Activated effector memory CD4-positive, alpha-beta T cell treated with anti-CD3 and anti-CD28 coated beads, Interleukin-2, amount 50 U/mL, for 16 hours (primary cell): ENCODE results near the gene SIGLEC14.
A peak's percentile ranks its signal among the peaks of the same experiment; 100 is the strongest.
"Not testable (repeated sequence)": the region's sequence is repeated elsewhere in the genome, so short reads cannot be mapped to it uniquely, and the experiment has no call there.

Experiments used
- DNase-seq: peaks from one replicate; pipeline ENCODE4 v3.0.0-alpha.2; 2020

Gene SIGLEC14, protein sequence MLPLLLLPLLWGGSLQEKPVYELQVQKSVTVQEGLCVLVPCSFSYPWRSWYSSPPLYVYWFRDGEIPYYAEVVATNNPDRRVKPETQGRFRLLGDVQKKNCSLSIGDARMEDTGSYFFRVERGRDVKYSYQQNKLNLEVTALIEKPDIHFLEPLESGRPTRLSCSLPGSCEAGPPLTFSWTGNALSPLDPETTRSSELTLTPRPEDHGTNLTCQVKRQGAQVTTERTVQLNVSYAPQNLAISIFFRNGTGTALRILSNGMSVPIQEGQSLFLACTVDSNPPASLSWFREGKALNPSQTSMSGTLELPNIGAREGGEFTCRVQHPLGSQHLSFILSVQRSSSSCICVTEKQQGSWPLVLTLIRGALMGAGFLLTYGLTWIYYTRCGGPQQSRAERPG

DNA sequence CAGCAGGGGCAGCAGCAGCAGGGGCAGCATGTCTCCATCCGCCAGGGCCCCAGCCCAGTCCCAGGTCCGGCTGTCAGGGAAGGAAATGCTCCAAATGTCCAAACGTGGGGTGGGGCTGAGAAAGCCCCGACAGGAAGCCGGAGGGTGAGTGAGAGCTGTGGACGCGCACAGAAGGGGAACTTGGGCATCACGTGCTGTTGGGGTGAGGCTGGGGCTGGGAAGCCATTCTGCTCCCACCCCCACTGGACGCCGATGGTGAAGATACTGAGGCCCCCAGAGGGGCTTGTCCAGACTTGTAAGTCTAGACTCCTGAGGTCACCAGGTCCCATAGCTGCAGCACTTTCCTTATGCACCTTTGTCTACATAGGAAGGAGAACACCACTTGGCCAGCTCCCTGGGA, at the start of gene SIGLEC14:
Gene SIGLEC14 (minus strand): TSS at position 96 of the 400 bp plus-strand sequence. CDS start 66 bp downstream, at position 30.
- DNase-seq = not testable (repeated sequence)

DNA sequence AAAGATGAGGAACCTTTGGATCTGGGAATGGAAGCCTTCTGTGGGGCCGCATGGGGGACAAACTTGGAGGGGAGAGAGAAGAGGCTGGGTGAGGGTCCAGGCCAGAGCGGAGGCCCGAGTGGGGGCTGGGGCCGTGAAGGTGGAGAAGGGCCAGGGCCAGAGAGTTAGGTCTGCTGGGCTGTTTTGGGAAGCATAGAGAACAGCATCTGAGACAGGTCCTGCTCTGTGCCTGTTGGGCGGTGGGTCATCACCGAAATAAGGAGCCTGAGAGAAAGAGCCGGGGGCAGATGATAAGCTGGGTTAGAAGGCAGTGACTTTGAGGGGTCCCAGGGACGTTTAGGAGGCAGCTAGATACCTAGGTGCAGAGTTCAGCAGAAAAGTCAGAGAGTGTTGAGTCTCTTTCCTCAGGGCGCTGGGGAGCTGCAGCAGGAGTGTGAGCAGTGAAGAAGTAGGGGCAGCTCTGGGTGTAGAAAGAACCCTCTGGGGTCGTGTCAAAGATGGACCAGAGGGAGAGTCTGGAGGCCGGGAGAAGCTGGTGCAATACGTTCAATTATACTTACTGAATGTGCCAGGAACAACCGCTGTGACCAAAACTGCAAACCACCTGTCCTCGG, 49.2 kb upstream of the SIGLEC14 start:
- DNase-seq = no peak

DNA sequence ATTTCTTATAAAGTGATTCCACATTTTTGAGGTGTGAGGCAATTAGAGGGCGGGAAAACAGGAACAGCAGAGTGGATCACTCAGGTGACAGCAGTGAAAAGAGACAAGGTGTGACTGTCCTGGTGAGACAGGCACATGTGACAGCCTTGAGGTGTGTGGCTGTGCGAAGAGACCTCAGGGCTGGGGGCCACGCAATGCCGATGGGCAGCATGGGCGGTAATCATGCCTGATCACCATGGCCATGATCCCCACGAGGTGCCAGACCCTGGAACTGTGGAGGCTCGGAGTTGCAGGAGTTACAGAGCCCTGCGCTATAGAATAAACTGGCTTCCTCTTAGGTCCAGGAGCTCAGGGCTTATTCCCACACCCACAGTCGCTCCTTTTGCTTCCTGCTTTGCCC, 48.5 kb upstream of the SIGLEC14 start:
- no peak for DNase-seq

DNA sequence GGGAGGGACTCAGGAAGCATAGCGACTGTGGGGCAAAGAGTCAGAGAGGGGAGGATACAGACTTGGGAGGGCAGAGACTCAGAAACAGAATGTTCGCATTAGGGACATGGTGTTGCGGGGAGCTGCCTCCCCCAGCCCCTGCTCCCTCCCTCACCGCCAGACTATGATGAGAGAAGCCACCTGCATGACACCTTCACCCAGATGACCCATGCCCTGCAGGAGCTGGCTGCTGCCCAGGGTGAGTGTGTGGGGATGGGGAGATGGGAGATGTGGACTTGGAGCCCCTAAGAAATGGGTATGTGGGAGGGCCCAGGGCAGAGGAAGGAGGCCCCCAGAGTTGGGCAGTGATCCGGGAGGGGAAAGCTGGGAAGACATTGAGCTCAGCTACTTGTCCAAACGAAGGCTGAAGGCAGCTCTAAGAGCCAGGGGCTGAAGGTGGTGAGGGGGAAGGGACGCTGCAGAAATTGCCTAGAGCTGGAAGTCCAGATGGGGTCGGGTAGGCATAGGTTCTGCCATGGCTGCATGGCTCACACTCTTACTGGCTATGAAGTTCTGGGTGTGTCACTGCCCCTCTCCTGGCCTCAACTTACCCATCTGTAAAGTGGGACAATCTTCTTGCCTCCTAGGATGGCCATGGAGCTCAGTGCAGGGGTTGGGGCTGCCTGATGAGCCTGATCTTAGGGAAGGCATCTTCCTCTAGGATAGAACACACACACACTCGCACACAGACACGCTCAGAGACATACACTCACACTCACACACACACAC, 47.9 kb upstream of the SIGLEC14 start:
- no peak for DNase-seq

DNA sequence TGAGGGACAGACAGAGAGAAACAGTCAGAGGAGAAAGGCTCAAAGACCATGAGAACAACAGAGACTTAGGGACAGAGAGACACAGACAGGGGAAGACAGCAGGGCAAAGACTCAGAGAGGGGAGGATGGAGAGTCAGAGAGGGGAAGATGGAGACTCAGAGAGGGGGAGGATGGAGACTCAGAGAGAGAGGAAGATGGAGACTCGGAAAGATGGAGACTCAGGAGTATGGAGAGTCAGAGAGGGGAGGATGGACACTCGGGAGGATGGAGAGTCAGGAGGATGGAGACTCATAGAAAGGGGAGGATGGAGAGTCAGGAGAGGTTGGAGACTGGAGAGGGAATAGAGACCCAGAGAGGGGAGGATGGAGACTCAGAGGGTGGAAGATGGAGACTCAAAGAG, 47.2 kb upstream of the SIGLEC14 start:
- DNase-seq = no peak

DNA sequence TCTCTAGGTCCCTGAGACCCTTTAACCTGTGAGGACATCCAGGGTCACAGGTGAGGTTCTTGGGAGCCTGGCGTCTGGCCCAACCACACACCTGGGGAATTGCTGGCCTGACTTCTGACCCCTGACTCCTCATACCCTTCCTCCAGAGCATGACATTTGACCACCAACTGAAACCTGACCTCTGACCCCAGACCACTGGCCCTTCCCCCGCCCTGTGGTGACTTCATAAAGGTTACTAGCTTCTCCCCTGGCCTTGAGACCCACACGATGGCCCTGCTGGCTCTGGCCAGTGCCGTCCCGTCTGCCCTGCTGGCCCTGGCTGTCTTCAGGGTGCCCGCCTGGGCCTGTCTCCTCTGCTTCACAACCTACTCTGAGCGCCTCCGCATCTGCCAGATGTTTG, 46.6 kb upstream of the SIGLEC14 start, which contains the start of gene SPACA6:
Gene SPACA6 (plus strand): TSS at position 71 of the 400 bp plus-strand sequence. CDS start 197 bp downstream, at position 268.
- DNase-seq = no peak

DNA sequence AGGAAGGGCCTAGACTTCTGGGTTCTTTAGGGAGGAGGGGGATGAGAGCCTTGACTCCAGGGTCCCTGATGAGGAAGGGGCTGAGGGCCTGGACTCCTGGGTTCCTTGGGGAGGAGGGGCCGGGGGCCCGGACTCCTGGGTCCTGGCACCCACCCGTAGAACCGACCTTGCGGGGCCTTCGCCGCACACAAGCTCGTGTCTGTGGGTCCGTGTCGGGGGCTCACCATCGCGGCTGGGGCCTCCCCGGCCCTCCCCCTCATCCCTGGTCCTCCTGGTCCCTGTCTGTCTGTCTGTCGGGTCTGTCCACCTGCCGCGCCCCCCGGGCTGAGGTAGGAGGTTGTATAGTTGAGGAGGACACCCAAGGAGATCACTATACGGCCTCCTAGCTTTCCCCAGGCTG, 45.8 kb upstream of the SIGLEC14 start:
- no peak for DNase-seq

DNA sequence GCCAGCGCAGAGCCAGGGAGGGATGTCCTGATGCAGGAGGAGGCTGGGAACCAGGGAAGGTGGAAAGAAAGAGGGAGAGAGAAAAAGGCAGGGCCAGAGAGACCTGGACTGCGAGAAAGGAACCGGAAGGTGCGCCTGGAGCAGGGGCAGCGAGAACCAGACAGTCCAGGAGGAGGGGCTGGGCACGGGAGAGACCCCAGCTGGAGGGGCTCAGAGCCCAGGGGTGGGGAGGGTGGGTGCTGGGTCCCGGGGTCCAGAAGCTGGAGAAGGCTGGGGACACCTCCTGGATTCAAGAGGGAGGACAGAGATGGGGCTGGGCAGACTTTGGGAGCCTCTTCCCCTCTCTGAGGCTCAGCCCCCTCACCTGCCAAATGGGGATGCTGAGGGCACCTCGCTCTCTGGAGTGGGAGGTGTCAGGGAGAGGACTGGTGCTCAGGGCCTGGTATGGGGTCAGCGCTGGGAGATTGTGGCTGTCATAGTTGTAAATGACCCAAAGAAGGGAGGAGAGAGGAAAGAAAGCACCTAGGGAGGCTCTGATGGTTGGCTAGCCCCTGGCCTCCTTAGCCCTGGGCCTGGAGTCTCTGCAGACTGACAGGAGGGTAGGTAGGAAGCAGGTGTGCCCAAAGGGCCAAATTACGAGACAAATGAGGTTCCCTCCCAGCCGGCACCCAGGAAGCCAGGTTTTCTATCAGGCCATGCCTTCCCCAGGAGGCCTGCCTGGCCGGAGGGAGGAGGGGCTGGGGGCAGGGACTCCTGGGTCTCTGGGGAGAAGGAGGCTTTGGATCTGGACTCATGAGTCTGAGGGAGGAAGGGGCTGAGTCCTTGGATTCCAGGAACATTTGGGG, 45.2 kb upstream of the SIGLEC14 start:
- no peak for DNase-seq

DNA sequence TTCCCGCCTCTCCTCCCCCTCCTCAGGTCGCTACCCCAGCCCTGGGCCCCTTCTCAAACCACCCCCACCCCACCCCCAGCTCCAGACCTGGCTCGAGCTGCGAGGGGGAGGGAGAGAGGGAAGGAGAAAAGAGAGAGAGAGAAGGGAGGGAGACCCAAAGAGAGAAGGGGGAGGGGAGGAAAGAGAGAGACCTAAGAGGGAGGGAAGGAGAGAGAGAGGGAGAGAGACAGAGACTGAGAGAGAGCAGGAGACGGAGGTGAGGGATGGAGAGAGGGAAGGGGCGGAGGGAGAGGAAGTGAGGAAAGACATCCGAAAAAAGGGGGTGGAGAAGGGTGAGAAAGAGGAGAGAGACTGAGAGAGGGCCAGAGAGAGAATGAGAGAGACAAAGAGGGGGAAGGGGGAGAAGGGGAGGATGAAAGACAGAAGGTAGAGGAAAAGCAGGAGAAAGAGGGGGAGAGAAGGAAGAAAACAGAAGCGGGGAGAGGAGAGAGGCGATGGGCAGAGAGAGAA, 44.5 kb upstream of the SIGLEC14 start:
- DNase-seq = no peak

DNA sequence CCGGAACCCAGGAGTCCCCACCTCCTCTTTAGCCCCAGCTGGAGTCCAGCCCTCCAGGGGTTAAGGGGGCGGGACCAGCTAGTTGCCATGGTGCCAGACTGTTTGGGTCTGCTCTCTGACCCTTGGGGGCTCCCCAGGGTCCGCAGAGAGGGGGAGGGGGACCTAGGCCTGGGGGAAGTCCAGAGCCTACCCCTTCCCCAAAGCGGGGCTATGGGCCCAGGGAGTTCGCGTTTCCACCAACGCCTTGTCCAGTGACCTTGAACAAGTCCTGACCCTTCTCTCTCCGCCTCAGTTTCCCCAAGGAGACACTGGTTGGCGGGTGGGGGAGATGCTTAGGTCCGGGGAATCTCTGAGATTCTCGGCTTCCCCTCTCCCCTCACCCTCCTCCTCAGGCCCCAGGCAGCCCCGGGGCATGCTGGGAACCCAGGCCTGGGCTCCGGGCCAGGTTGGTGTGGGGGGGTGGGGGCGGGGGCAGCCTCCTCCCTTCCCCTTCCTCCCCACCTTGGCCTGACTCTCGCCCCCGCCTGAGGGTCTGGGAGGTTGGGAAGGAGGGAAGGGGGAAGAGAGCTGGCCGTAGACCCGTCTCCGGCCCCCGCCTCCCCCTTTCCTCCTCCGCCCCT, 43.9 kb upstream of the SIGLEC14 start:
- peak; percentile 87 for DNase-seq

DNA sequence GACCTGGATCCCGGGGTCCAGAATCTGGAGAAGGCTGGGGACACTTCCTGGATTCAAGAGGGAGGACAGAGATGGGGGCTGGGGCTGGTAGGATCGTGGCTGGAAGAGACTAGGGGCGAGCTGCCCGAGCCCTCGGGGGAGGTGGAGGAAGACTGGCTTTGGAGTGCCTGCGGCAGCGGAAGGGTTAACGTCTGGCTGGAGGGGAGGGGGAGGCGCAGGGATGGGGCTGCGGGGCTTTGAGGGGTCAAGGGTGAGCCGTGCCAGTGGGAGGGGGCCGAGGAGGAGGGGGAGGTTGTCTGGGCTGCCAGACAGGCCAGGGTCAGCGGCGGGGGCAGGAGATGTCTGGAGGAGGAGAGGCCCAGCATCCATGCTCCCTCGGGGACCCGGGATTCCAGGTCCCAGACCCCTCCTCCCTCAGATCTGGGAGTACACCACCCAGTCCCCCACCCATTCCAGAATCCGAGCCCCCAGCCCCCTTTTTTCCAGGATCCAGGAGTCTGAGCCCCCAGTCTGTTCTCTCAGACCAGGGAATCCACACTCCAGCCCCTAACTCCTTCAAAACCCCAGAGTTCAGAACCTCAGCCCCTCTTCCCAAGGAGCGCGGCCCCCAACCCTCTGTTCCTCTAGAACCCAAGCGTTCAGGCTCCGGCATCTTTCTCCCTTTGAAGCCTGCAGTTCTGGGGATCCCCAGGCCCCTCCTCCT, 43.3 kb upstream of the SIGLEC14 start:
- DNase-seq = no peak

DNA sequence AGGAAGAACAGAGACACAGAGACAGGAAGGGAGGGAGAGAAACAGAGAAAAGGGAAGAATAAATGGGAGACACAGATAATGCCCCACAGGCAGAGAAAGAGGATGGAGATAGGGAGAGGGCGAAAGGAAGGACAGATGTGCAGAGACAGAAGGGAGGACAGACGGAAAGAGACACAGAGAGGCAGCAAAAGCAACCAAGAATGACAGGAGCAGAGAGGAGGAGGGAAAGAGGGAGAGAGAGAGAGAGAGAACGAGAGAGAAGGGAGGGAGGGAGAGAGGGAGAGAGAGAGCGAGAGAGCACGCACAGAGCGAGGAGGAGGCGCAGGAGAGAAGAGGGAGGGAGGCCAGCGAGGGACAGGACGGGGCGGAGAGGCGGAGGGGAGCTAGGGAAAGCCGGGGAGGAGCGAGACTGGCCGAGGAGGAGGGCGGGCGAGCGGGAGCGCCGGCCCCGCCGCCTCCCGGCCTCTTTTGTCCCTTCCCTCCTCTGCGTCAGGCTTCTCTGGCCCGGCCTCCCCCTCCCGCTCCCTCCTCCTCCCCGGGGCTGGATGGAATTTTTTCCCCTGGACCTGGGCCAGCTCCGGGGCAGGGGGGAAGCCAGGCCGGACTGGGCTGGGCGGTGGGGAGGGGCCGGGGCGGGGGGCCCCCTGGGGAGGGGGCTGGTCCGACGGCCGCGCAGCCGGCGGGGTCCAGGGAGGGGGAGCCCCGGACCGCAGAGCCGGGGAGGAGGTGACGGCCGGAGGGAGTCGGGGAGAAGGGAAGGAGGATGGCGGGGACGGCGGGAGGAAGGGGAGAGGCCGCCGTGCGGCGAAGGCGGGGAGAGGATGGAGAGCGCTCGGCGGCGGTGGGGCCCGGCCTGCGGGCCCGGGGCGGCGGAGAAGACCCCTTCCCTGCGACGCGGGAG, 42.3 kb upstream of the SIGLEC14 start:
- peak; percentile 72 for DNase-seq

DNA sequence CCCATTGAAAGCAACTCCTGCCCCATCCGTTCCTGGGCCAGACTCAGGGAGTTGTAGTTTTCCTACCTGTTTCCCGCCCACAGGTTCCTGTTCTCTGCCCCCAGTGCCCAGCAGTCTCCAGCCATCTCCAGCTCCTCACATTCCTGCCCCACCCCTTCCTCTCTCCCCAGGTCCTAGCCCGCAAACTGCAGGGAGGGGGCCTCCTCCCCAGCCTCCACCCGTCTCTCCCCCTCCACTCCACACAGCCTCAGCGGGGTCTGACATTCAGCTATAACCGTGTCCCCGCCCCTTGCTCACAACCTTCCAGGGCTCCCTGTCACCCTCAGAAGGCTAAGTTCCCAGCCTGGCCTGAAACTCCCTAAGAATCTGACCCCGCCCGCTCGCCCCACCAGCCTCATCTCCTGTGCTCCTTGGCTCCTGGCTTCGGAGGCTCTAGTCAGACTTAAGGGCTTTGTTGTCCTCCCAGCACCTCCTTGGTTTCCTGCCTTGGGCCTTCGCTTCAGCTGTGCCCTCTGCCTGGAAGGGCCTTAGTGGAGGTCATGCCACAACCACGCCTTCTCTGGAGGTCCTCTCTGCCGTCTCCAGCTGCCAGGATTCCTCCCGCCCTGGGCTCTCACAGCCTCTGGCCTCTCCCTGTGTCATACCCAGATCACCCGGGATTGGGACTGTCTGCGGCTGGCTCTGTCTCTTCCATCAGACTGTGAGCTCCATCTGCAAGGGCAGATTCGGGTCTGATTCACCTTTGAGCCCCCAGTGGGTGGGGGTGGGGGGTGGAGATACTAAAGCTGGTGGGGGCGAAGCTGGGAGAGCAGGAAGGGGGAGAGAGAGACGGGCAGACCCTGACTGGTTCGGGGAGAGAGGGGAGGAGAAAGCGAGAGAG, 41.4 kb upstream of the SIGLEC14 start:
- DNase-seq = no peak

DNA sequence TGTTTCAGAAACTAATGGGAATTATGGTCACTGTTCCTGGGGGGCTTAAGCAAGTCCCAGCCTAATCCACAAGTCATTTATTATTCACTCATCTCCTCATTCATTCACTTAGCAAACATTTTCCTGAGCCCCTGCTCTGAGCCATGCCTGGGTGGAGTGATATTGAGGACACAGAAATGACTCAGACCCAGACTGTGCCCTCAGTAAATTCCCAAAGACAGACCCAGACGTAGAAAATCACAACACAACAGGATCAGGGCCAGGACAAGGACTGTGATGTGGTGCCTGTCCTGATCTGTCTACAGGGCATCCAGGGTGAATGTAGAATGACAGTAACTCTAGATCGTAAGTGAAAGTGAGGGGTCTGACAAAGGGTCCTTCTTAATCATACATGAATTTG, 39.5 kb upstream of the SIGLEC14 start:
- no peak for DNase-seq

DNA sequence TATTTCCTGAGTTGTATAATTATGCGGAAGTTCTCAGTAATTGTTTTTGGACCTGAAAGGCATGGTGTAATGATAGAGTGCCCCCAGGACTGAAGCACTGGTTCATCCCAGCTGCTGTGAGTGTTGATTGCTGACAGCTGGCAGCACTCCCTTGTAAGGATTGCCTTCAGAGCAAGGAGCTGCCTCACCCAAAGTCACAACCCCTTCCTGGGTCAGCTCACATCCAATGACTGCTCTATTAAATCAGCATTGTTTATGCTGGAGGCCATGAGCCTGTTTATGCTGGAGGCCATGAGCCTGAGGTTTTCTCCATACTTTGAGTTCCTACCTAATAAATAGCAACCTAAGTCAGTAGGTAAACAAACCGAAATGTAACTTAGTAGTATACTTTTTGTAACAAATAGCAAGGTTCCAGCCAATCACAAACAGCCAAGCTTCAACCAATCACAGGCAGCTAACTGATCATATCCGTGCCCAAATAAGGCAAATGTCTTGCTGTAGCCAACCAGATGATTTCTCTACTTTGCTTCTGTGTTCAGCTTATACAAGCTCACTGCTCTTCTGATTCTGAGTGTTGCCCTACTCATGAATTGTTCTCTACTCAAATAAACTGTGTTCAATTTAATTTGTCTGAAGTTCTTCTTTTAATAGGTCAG, 34.8 kb upstream of the SIGLEC14 start:
- no peak for DNase-seq

DNA sequence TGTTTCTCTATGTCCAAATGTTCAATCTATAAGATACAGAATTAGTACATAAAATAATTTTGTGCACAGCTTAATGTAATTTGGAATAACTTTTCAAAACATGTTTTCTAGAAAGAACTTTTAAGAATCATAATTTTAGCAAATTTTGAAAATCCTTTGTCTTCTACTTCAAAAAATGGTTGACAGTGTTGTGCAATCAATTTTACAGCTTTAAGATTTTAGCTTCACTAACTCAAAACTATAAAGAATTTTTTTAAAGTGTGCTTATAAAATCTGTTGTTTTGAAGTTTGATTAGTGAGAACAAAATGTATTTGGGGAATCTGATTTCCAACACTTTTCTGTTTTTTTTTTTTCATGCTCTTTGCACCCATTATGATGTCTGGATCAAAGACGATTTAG, 33.8 kb upstream of the SIGLEC14 start:
- DNase-seq = no peak

DNA sequence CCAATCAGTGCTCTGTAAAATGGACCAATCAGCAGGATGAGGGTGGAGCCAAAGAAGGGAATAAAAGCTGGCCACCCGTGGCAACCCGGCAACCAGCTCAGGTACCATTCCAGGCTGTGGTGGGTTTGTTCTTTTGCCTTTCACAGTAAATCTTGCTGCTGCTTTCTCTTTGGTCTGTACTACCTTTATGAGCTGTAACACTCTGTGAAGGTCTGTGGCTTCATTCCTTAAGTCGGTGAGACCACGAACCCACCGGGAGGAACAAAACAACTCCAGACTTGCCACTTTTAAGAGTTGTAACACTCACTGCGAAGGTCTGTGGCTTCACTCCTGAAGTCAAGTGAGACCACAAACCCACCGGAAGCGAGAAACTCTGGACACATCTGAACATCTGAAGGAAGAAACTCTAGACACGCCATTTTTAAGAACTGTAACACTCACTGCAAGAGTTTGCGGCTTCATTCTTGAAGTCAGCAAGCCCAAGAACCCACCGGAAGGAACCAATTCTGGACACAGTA, 30.0 kb upstream of the SIGLEC14 start:
- DNase-seq = no peak

DNA sequence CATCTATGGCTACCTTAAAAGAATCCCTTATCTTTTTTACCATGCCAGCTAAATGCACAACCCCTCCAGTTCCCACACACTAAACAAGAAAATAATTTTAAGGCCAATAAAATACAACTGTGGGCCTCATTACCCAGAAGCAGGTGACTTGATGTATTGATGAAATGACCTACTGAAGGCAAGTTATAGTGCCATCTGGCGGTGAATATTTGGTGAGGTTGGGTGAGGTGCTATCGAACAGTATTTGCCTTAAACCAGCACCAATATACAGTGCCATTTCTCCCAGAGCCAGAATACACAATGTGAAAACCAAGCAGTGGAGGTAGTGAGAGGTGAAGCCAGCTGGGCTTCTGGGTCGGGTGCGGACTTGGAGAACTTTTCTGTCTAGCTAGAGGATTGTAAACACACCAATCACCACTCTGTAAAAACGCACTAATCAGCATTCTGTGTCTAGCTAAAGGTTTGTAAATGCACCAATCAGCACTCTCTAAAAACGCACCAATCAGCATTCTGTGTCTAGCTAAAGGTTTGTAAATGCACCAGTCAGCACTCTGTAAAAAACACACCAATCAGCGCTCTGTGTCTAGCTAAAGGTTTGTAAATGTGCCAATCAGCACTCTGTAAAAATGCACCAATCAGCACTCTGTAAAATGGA, 29.4 kb upstream of the SIGLEC14 start:
- DNase-seq = not testable (repeated sequence)
